OCI-LY1 (cell line): Measurements from ENCODE around the gene VPS37C.

Experiments used
- EZH2 ChIP-seq: fragments of 200-600 bp; sonication (generic), shearing (Covaris generic); IDR thresholded peaks from 2 replicates; pipeline ENCODE4 v1.8.0; 2017; ENCODE audit warnings: borderline replicate concordance, mixed run types, mild to moderate bottlenecking, antibody characterized with exemption, low read length, moderate library complexity, mixed read lengths
- TF ChIP-seq, protein P1 (sequence below): fragments of 200-600 bp; sonication (generic), shearing (Covaris generic); IDR thresholded peaks from 2 replicates; pipeline ENCODE4 v1.5.1; 2017; ENCODE audit warnings: mild to moderate bottlenecking, antibody characterized with exemption, low read length, moderate library complexity, mixed read lengths

DNA sequence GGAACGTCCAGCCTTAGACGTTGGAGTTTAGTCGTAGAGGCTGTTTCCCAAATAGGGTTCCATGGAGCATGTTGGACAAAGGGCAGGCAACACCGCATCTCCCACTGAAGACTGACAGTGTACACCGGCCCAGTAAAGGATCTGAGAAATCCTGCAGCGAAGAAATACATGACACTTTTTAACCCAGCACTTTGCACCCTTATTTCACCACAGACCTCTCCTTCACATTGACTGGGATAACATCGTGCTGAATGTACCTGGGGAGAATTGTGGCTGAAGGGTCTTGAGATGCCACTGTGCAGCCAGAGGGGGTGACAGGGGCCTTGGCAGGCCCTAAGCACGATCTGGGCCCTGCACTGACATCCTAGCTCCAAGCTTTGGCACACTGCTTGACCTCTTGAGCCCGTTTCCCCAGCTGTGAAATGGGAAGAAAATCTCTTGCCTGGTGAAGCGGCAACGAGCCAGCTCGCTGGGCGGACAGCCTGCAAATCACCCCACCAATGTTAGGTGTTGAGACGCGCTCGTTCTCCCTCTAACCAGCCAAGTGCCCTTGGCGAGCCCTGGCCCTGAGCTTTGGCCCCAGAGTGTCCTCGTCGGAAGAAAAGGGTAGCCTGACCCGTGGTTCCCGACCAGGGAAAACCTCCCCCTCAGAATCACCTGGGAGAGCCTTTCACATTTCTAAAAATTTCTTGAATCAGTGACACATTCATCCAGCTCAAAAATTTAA is 45.6 kb downstream of the VPS37C start:
- TF ChIP-seq, protein P1, sequence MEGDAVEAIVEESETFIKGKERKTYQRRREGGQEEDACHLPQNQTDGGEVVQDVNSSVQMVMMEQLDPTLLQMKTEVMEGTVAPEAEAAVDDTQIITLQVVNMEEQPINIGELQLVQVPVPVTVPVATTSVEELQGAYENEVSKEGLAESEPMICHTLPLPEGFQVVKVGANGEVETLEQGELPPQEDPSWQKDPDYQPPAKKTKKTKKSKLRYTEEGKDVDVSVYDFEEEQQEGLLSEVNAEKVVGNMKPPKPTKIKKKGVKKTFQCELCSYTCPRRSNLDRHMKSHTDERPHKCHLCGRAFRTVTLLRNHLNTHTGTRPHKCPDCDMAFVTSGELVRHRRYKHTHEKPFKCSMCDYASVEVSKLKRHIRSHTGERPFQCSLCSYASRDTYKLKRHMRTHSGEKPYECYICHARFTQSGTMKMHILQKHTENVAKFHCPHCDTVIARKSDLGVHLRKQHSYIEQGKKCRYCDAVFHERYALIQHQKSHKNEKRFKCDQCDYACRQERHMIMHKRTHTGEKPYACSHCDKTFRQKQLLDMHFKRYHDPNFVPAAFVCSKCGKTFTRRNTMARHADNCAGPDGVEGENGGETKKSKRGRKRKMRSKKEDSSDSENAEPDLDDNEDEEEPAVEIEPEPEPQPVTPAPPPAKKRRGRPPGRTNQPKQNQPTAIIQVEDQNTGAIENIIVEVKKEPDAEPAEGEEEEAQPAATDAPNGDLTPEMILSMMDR: no peak
- TF ChIP-seq EZH2: no peak
